GM18867 (cell line): ENCODE results near the gene RCOR2.

ENCODE experiments used
- ATAC-seq: cut with Tn5 transposase; IDR thresholded peaks from one replicate; pipeline ENCODE4 v1.9.1; 2021; ENCODE audit warnings: mild to moderate bottlenecking, moderate library complexity; ENCODE audit not compliant: unreplicated experiment

RCOR2 gene

GRCh38 chr11:63923319-63923718, 6.4 kb upstream of the RCOR2 start:
- ATAC-seq: no peak

GRCh38 chr11:63922673-63923192, 5.8 kb upstream of the RCOR2 start:
- no peak for ATAC-seq

- ATAC-seq: no peak
These were observed 4.0 kb upstream of the RCOR2 start for GRCh38 chr11:63920939-63921417.

- no peak for ATAC-seq
These were observed 3.4 kb upstream of the RCOR2 start for GRCh38 chr11:63920126-63920938.

- ATAC-seq: no peak
These were observed 2.5 kb upstream of the RCOR2 start for GRCh38 chr11:63919267-63920125.

GRCh38 chr11:63918507-63919191, 1.7 kb upstream of the RCOR2 start:
- no peak for ATAC-seq

GRCh38 chr11:63917692-63918506, 935 bp upstream of the RCOR2 start:
- ATAC-seq: no peak

- no peak for ATAC-seq
These were observed 765 bp downstream of the RCOR2 start for GRCh38 chr11:63915961-63916836.

GRCh38 chr11:63914896-63915691, 1.9 kb downstream of the RCOR2 start:
- ATAC-seq: no peak

GRCh38 chr11:63913866-63914830, 2.8 kb downstream of the RCOR2 start:
- ATAC-seq: no peak

GRCh38 chr11:63912678-63913077, 4.3 kb downstream of the RCOR2 start:
- no peak for ATAC-seq

- ATAC-seq: no peak
These were observed 5.1 kb downstream of the RCOR2 start for GRCh38 chr11:63911876-63912275.

GRCh38 chr11:63911440-63911839, 5.5 kb downstream of the RCOR2 start:
- no peak for ATAC-seq

GRCh38 chr11:63910675-63911074, 6.3 kb downstream of the RCOR2 start:
- ATAC-seq: no peak

- no peak for ATAC-seq
These were observed 7.1 kb downstream of the RCOR2 start for GRCh38 chr11:63909591-63910506.
